GM18909 (cell line): ENCODE results near the gene THBD.

Source experiments
- ATAC-seq: cut with Tn5 transposase; IDR thresholded peaks from one replicate; pipeline ENCODE4 v1.9.1; 2021; ENCODE audit warnings: mild to moderate bottlenecking; ENCODE audit not compliant: unreplicated experiment, poor library complexity

Gene THBD, protein sequence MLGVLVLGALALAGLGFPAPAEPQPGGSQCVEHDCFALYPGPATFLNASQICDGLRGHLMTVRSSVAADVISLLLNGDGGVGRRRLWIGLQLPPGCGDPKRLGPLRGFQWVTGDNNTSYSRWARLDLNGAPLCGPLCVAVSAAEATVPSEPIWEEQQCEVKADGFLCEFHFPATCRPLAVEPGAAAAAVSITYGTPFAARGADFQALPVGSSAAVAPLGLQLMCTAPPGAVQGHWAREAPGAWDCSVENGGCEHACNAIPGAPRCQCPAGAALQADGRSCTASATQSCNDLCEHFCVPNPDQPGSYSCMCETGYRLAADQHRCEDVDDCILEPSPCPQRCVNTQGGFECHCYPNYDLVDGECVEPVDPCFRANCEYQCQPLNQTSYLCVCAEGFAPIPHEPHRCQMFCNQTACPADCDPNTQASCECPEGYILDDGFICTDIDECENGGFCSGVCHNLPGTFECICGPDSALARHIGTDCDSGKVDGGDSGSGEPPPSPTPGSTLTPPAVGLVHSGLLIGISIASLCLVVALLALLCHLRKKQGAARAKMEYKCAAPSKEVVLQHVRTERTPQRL

DNA sequence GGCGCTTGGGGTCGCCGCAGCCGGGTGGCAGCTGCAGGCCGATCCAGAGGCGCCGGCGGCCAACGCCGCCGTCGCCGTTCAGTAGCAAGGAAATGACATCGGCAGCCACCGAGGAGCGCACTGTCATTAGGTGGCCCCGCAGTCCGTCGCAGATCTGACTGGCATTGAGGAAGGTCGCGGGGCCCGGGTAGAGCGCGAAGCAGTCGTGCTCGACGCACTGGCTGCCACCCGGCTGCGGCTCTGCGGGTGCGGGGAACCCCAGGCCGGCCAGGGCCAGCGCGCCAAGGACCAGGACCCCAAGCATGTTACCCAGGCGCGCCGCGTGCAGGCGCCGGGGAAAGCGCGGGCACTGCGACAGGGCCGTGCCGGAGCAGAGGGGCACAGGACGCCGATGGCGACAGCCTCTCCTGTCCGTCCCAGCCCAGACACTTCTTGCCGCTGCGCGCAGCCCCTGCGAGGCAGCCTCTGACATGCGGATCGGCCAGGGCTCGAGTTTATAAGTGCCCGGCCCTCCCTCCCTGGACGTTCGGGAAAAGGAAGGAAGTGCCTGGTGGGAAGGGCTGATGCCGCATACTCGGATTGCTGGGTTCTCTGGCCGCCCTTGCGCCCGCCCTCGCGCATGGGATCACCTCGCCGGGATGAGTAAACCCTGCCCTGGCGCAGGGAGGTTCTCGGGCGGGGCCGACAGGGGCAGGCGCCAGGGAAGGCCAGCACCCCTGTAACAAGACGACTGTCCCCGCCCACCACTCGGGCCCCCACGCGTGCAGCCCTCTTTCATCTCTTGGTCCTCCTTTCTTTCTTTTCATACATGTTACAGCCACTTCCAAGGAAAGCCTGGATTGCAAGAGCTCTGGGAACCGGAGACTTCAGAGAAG lies at the start of gene THBD:
Gene THBD, minus strand, starts transcription at position 472 of the 875 bp plus-strand sequence. Its CDS starts 168 bp downstream, at position 304.
- no peak for ATAC-seq

DNA sequence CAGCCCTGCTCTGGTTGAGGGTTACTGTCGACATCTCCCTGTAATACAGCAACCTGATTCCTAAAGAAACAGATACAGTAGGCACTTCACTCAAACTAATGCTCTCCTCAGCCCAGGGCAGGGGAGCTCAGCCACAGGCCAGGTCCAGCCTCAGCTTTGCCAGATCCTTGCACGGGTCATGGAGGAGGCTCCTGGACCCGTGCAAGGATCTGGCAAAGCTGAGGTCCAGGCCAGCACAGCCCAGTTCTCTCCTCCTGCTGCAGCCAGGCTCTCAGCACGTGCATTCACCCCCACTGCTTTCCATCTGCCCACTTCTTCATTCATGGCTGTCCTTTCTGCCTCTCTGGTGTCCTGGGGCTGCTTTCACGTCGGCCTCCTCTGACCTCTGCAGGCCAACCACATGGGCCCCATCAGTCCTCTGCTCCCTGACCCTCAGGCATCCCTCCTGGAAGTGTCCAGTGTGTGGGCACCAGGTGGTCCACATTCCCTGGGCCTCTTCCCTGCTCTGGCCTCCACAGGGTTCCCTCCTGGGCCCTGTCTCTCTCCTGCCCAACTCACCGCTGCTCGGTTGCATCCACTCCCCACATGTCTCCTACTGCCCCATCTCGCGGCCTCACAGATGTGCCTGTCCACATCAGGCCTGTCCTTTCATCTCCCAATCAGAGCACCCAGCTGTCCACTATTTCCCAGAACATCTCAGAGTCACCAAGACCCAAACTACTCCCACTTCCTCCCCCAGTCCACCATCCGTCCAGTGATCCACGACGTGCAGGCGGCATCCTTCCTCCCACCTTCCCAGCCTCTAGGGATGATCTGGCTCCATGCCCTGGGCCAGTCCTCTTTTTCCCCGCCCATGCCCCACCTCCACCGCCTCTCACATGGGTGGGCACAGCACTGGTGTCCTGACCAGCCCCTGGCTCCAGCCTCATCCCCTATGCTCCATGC lies 48.4 kb upstream of the THBD start:
- no peak for ATAC-seq

- no peak for ATAC-seq
Measured at GRCh38 chr20:23096986-23097520, 47.6 kb upstream of the THBD start.

DNA sequence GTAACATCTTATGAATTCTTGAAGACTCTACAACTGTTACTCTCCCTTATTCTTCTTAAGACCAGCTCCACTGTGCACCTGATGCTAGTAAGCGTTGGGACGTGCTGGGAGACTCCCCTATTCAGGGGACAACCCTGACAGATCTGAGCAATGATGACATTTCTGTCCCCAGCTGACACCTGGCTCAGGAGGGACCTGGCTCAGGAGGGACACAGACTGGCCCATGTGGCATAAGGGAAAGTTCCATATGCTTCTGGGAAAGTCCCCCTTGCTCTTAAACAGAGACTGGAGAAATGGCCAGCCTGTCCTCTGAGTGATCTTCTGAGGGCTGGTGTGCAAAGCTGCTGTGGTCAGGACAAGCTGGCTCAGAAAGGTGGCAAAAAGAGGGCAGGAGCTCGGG lies 46.6 kb upstream of the THBD start:
- no peak for ATAC-seq

DNA sequence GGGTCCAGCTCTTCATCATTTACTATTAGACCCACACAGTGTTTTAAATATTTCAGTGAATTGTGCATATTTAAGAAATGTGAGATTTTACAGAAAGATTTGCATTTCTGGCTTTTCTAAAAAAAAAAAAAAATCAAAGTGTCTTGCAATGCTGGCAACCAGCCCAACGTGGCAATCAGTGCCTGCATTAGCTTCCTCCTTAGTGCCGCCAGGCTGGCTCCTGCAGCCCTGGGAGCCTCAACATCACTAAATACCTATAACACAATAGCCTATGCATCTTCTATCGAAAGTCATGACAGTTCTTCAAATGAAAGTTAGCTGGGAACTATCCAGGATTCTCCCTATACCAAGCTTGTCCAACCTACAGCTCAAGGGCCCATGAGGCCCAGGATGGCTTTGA lies 46.0 kb upstream of the THBD start:
- no peak for ATAC-seq

GRCh38 chr20:23094927-23095326 lies 45.5 kb upstream of the THBD start:
- ATAC-seq: no peak

DNA sequence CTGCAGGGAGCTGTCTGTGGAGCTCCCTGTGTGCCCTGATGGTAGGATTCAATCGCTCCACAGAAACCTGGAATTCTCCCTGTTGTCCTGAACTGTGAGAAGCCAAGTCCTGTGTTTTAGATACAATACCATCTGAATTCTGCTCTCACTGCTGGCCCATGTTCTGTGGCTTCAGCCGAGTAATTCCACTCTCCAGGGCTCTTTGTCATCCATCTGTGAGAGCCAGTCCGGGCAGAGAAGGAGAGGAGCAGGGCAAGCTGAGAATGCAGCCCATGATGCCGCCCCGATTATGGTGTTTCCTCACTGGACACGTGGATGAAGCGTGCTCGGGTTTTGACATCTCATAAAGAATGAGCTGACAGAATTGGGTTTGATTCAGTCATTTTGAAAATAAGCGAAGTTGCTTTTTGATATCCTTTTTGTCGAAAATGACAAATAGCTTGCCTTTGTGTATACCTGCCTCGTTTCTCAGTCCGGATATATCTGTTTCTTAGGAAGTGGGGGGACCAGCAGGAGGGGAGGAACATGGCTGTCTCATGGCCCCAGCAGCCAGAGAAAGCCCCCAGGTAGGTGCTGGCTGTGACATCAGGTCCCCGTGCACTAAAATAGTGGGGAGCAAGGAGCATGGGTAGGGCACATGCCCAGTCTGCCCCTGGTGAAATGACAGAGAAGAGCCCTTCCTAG lies 44.9 kb upstream of the THBD start:
- no peak for ATAC-seq

GRCh38 chr20:23093613-23094012 lies 44.1 kb upstream of the THBD start:
- no peak for ATAC-seq

GRCh38 chr20:23092861-23093495 lies 43.5 kb upstream of the THBD start:
- no peak for ATAC-seq

DNA sequence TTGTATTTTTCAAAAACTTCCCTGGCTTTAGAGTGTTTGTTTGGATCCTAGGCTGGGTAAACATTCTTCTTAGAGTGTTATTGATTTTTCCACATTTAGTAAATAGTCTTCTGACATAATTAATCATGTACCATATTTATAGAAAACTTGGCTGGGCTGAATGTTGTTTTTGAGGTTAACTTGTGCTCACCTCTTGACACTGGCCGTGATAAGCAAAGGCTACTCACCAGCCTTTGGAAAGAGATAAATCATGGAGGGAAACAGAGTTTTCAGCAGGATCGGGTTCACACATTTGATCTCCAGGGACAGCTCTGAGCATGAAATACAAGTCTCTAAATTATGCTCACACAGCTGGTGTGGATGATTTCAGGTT lies 42.9 kb upstream of the THBD start:
- no peak for ATAC-seq

- no peak for ATAC-seq
Measured at GRCh38 chr20:23091721-23092383, 42.4 kb upstream of the THBD start.

DNA sequence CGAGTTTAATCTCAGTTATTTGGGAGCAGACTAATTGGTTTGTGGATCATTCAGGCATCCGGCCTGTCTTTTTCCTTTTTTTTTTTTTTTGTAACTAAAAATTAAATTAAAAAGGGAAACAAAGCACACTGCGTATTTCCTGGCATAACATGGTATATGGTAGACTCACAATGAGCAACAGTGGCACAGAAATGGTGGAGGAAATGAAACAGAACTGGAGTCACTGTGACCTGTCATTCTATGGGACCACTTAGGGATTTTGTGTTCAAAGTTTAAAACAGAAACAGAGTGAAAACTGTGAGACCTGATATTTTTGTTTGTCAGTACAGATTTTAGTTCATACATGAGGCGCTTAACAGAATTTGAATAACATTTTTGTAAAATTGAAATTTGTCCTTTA lies 41.4 kb upstream of the THBD start:
- no peak for ATAC-seq

DNA sequence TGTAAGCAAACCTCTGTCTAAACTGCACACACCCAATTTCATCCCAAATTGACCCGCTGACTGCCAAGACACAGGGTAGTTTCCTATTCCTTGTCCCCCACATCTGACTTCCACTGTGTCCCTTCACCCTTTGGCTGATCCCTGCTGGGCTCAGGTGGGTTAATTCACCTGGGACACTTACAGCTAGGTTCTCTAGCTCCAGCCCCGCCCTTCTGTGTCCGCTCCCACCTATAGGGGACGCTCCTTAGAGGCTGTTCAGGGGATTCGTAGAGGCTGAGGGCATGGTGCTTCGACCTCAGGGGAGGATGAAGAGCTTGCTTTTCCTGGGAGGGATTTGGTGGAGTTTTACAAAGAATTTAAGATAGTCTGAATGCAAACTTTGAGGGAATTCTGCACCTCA lies 40.7 kb upstream of the THBD start:
- ATAC-seq: no peak

- ATAC-seq: no peak
Measured at GRCh38 chr20:23088866-23089265, 39.4 kb upstream of the THBD start.

GRCh38 chr20:23087587-23088251 lies 38.2 kb upstream of the THBD start:
- no peak for ATAC-seq

GRCh38 chr20:23086931-23087411 lies 37.5 kb upstream of the THBD start:
- no peak for ATAC-seq

DNA sequence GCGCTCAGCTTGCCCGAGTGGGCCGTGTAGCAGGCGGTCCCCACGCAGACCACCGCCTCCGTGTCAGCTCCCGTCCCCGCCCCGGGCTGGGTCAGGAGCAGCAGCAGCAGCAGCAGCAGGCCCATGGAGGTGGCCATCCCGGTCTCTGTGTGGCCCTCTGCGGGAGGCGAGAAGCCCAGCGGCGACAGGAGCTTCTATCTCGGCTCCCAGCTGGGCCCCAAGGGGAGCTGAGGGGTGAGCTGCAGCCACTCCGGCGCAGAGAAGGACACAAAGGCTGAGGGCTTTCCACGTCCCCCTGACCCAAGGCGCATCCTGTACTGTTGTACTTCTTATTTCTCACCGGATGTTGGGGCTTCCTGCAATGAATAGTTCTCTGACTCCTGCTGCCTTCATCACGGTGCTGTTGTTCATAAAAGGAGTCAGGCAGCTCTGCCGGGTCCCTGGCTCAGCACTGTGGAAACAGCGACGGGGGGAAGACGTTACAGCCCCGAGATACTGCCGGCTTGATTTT lies 36.6 kb upstream of the THBD start, which contains the start of gene CD93:
Gene CD93, minus strand, starts transcription at position 269 of the 511 bp plus-strand sequence. Its CDS starts 132 bp downstream, at position 137.
- ATAC-seq: no peak
